Brain microvascular endothelial cell (primary cell): ENCODE results near the gene ERICH3.

ENCODE experiments used
- DNase-seq: peaks from one replicate; pipeline ENCODE4 v3.0.0-alpha.2; 2020
- H3K27ac ChIP-seq: fragments of 250-450 bp; sonication (Bioruptor Pico); 2 replicates; pipeline ENCODE4 v1.5.1; 2020; ENCODE audit warnings: mild to moderate bottlenecking, moderate library complexity
- H3K27me3 ChIP-seq: fragments of 250-450 bp; sonication (Bioruptor Pico); replicated peaks from 2 replicates; pipeline ENCODE4 v1.5.1; 2020; ENCODE audit warnings: mild to moderate bottlenecking
- H3K36me3 ChIP-seq: fragments of 250-450 bp; sonication (Bioruptor Pico); replicated peaks from 2 replicates; pipeline ENCODE4 v1.5.1; 2020; ENCODE audit warnings: mild to moderate bottlenecking
- H3K4me3 ChIP-seq: 2 replicates; pipeline ENCODE4 v1.5.1; 2011; ENCODE audit warnings: low read depth, mild to moderate bottlenecking, control low read depth, low read length, moderate library complexity
- in situ Hi-C: cut with HindIII; loops from 2 replicates; pipeline ENCODE4 v1.10.0; 2017; ENCODE audit warnings: low sequenced_read_pairs, low pct_ligation_motif_present
- TF ChIP-seq, protein P1 (sequence below): IDR thresholded peaks from 2 replicates; pipeline ENCODE4 v1.5.1; 2011; ENCODE audit warnings: low read depth, mild to moderate bottlenecking, moderate library complexity, low read length, control low read depth, inconsistent platforms; ENCODE audit errors: missing control alignments

Gene ERICH3, protein sequence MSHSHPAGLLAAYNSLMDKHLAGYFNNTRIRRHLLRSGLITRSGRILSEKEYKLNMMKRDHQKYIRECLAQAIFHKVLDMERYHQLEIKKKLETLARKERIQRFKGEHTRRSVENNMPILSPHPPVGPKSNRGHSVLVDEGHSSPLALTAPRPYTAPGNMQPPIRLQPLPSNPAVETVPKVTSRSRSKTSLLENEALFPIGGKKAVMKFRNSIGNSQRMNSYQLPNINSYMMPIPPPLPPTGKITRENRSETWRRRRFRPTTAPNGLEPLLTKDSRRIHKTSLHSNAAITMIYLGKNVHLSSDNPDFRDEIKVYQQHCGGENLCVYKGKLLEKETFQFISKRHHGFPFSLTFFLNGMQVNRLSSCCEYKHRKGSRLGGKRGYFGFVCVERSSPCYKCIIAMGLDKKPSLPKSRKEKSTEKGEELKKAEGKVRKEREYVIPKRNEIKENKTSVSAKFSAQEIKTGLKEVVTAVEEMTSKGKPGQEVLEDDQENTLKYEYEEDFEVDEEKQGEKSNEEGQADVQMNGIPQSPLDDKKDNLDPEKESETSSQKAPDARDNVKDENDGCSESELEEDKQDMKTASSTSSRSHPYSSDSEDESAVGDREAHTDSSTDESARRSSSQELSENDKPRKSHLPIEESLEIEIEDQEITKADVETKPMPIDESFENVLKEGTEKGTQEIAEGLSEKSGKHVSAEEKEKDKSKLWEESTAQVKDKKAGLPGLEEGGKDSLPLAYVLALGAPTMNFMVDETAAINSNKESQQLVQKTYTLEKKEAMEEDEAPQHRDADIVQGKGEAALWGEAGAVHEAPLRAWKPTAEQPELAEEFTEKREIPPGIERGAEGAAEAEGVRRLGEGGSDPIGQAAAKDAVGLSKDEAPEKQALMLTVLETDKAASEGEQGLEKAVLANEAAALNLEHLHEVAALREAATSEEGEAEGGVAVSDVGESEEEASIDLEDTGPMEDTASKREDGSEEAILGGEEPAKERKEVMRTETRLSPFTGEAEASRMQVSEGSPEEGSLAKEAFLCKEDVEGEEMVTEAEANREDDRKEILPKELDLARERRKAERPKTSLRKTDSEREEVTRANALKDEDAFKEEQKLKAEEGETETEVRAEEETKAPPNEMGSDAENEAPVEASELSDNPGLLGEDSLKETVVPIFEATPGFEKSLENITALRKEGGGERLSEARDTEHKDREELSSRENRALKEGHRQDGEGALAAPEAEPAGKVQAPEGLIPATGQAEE (N-terminal part only)

DNA sequence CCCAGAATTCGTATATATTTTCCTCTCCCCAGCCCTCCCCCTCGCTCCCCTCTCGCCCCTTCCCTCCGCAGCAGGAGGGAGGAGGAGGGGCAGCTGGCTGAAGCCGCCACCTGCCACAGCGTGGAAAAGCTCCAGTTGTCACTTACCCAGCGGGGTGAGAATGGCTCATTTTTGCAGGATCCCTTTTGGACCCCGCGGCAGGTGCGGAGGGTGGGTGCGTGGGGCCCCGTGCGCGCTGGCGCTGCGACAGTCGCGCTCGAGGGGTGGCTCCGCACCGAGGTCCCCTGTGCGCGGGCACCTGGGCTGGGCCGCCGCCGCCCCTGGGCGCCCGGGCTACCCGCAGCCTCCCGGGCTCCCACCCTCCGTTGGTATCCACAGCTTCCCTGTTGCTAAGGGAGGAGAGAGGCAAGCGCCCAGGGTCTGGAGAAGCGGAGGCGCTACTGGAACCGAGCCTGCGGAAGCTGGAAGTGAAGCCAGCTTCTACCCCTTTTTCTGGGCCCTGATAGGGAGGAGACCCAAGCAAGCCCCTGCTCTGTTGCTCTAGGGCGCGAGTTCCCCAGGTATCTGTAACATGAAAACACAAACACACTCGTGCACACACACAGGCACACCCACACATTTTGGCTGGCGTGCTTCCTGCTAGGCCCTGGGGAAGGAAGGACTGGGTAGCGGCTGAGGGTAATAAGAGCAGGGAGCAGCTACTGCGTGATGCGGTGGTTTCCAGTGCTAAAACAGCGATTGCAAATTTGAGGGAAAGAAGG, at the start of gene ERICH3:
ERICH3 (minus strand) TSS at position 442 of the 761 bp plus-strand sequence; CDS start at position 169, 273 bp downstream.
- in situ Hi-C loops, result no loop called here
- Histone ChIP-seq H3K4me3 (peak within 1 kb of the TSS; percentile 40), H3K36me3 (no peaks in the 10 kb centered on the region), H3K27ac (no peak within 1 kb of the TSS), H3K27me3 (peaks cover 3% of the 10 kb centered on the region)
- DNase-seq, result no peak
- TF ChIP-seq, protein P1, sequence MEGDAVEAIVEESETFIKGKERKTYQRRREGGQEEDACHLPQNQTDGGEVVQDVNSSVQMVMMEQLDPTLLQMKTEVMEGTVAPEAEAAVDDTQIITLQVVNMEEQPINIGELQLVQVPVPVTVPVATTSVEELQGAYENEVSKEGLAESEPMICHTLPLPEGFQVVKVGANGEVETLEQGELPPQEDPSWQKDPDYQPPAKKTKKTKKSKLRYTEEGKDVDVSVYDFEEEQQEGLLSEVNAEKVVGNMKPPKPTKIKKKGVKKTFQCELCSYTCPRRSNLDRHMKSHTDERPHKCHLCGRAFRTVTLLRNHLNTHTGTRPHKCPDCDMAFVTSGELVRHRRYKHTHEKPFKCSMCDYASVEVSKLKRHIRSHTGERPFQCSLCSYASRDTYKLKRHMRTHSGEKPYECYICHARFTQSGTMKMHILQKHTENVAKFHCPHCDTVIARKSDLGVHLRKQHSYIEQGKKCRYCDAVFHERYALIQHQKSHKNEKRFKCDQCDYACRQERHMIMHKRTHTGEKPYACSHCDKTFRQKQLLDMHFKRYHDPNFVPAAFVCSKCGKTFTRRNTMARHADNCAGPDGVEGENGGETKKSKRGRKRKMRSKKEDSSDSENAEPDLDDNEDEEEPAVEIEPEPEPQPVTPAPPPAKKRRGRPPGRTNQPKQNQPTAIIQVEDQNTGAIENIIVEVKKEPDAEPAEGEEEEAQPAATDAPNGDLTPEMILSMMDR, result no peak

DNA sequence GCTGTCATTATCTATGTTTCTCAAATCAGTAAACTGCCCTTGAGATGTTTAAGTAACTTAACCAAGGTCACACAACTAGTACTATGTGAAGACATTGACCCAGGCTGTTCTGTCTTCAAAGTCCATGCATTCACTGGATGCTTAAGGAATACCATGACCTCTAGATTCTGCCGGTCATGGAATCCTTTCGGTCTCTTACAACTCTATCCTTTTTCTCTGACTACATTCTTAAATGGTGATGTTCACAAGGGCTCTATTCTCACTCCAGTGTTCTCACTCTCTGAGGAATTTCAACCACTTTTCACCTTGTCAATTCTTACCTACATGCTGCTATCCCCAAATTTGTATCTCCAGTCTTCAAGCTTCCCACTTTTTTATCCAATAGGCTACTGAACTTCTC, 44.0 kb upstream of the ERICH3 start:
- Histone ChIP-seq H3K4me3 (no peak overlapping the region), H3K36me3 (peaks cover 24% of the 10 kb centered on the region), H3K27ac (no peak overlapping the region), H3K27me3 (no peaks in the 10 kb centered on the region)
- no peak for DNase-seq
- TF ChIP-seq, protein P1, result no peak
- in situ Hi-C loops, result no loop called here

DNA sequence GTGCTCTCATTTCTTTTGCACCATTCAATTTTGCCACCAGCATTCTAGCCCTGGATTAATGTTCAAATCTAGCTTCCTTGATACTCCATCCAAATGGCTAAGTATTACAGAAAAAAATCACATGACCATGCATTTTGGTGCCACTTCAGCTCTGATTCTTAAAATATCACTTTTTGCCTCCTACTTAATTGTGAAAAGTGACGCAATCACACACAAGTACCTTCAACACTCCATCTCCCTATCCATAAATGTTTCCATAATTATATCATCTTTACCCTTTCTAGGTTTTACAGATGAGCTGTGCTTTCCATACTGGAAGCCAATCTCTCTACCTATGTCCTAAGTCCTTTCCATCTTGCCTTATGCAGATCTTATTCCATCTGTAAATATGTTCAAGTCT, 43.2 kb upstream of the ERICH3 start:
- in situ Hi-C loops, result no loop called here
- no peak for DNase-seq

DNA sequence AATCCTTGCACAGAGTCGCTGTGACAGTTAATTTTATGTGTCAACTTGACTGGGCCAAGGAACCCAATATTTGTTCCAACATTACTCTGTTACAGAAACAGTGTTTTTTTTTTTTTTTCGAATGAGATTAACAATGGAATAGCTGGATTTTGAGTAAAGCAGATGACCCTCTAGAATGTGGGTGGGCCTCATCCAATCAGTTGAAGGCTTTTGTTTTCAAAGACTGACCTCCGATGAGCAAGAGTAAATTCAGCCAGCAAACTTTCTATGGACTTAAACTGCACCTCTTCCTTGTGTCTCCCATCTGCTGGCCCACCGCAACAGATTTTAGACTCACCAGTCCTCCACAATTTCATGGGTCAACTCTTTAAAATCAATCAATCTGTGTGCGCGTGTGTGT, 42.2 kb upstream of the ERICH3 start:
- Histone ChIP-seq H3K27ac (no peak overlapping the region), H3K27me3 (no peaks in the 10 kb centered on the region), H3K36me3 (peaks cover 13% of the 10 kb centered on the region), H3K4me3 (no peak overlapping the region)
- TF ChIP-seq, protein P1, result no peak
- in situ Hi-C loops, result no loop called here
- no peak for DNase-seq

More for the DNA sequence above, 43.2 kb upstream of the ERICH3 start:
- H3K27ac ChIP-seq, result no peak overlapping the region
- TF ChIP-seq, protein P1, result no peak
- H3K27me3 ChIP-seq, result no peaks in the 10 kb centered on the region
- H3K4me3 ChIP-seq, result no peak overlapping the region
- H3K36me3 ChIP-seq, result peaks cover 20% of the 10 kb centered on the region

DNA sequence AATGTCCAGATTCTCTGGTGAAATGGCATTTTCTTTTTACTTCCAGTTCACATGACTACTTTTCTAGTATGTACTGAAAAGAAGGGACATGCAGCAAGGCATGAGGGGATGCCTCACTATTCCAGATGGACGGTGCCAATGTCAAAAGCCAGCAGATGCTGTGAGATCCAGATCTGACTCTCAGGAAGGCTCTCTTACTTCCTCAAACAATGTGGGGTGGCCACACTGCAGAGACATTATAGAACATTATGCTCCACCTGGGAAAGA, 41.6 kb upstream of the ERICH3 start:
- in situ Hi-C loops, result no loop called here
- no peak for DNase-seq
- Histone ChIP-seq H3K27me3 (no peaks in the 10 kb centered on the region), H3K4me3 (no peak overlapping the region), H3K36me3 (peaks cover 9% of the 10 kb centered on the region), H3K27ac (no peak overlapping the region)
- TF ChIP-seq, protein P1, result no peak
